HG03342 (cell line): ENCODE results near the gene ASAP2.
"Not testable (repeated sequence)": the region's sequence is repeated elsewhere in the genome, so short reads cannot be mapped to it uniquely, and the experiment has no call there.

Experiments used
- ATAC-seq: cut with Tn5 transposase; IDR thresholded peaks from one replicate; pipeline ENCODE4 v1.9.1; 2021; ENCODE audit warnings: mild to moderate bottlenecking, moderate library complexity; ENCODE audit not compliant: unreplicated experiment

Gene ASAP2

GRCh38 chr2:9250091-9250490 is 43.5 kb downstream of the ASAP2 start:
- ATAC-seq, result no peak

DNA sequence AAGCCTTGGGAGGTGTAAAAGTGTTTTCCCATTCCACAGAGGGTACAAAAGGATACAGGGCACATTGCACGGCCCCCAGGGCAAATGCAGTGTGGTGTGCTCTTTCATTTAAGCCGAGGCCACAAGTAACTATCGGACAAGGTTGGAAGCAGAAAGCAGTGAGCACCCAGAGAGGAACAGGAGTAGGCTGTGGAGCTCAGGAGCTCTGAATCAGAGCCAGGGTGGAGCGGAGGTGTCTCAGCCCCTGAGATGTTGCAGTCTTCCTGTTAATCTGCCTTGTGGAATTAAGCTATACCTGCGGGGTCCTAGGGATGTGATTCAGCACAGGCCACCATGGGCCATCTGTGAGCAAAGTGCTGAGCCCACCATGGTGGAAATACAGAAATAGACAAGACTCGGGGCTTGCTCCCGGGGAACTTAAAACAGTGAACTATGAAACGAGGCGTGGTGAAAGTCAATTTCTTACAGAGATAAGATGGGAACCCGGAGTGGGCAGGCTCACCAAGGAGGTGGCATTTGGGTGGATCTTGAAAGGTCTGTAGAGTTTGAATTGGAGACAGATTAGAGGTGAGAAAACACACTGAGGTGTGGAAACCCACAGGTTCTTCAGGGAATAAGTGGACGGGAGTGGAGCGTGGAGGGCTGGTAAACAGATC is 44.0 kb downstream of the ASAP2 start:
- ATAC-seq, result no peak

DNA sequence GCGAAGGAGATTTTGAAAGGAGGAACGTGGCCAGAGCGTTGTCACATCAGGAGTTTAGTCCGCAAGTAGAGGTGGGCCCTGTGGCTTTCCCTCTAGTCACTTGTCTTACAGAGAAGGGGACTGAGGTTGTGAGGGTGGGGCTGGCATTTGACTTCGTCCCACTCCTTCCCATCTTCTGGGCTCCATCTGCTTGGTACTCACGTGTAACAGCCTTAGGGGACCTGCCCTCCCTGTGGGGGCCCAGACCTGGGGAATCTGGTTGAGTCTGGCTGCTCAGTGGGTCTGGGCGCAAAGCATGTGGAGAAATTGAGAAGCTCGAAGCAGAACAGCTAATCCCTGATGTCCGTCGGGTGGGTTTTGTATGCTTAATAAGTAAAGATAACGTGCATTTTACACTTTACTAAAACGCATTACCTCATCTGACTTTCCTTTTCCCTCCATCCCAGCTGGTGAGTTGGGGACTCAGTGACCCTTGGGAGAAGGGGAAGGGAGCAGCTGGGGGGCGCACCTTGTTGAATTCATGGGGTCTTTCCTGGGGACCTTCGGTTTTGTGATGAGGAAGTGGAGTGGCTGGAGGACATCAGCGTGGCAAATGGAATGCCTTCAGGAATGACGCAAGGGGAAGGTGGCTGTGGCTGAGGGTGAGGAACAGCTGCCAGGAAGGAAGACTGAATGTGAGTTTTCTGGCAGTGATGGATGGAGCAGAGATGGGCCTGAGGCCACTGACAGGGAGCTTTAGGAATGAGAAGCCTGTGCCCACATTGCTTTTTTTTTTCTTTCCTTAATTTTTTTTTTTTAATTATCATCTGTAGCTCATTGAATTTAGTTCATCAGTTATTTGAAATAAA is 44.8 kb downstream of the ASAP2 start:
- no peak for ATAC-seq

DNA sequence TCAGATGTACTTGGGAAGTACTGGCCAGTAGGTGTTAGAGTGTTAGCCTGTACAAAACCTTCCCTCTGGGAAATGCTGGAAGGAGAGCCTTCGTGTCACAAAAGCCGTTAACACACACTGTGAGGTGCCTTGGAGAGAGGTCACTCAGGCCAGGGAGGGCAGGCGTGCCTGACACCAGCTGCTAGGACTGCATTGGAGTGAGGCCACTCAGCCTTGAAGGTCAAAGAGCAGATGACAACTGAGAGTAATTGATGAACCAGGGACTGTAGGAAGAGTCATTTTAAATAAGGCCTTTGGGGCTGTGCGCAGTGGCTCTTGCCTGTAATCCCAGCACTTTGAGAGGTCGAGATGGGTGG is 45.4 kb downstream of the ASAP2 start:
- no peak for ATAC-seq

DNA sequence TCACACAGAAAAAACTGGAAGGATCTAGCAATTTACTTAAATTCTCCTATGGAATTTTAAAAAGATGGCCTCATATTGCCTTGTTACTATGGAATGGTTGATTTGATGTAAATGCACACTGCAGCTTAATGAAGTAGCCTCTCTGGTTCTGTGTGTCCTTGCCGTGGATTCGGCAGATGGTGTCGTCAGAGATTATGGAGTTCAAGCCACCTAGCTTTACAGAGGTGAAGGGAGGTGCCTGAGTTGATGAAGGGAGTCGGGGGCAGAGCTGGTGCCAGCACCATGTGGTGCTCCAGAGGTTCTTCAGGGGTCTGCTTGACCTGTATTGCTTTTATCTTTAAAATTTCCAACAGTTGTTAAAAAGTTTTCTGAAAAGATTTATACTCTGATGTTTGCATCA is 48.8 kb downstream of the ASAP2 start:
- ATAC-seq, result no peak

GRCh38 chr2:9256147-9256546 is 49.5 kb downstream of the ASAP2 start:
- ATAC-seq, result no peak

DNA sequence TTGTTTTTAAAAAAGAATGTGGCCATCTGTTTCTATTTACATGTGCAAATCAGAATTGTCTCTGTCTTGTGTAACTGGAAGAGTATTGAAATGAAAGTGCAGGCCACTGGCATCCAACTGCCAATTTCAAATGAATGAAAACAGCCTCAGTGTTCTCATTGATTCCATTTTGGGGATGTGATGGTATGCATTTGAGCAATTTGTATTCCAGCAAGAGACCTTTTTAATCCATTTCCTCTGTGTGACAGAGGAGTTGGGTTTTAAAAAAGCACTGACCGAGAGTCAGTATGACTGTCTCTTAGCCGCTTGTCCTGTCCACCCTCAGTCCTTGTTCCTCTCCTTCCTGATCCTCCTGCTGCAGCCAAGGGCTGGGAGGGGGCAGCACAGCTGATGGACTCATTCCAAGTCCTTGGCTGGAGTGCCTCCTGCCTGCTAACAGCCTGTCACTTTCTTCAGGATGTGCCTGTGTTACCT is 50.0 kb downstream of the ASAP2 start:
- ATAC-seq, result no peak

DNA sequence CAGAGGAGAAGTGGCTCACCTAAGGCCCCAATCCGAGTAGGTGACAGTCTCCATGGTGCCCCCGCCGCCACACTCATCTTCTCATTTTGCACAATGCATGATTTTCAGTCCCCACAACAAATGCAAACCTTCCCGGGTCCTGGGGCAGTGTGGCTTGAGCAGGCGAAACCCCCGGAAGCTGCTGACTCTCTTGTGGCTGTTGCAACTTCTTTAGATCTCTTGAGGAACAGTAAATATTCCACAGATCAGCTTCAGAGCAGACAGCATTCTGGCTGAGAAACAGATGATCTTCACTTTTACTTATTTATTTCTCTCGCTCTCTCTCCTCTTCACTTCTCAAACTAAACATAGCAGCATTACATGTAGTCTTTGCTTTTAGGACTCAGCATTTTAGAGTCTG is 51.9 kb downstream of the ASAP2 start:
- no peak for ATAC-seq

- no peak for ATAC-seq
Measured at GRCh38 chr2:9258953-9259399, 52.4 kb downstream of the ASAP2 start.

GRCh38 chr2:9260464-9260918 is 53.9 kb downstream of the ASAP2 start:
- ATAC-seq, result no peak

DNA sequence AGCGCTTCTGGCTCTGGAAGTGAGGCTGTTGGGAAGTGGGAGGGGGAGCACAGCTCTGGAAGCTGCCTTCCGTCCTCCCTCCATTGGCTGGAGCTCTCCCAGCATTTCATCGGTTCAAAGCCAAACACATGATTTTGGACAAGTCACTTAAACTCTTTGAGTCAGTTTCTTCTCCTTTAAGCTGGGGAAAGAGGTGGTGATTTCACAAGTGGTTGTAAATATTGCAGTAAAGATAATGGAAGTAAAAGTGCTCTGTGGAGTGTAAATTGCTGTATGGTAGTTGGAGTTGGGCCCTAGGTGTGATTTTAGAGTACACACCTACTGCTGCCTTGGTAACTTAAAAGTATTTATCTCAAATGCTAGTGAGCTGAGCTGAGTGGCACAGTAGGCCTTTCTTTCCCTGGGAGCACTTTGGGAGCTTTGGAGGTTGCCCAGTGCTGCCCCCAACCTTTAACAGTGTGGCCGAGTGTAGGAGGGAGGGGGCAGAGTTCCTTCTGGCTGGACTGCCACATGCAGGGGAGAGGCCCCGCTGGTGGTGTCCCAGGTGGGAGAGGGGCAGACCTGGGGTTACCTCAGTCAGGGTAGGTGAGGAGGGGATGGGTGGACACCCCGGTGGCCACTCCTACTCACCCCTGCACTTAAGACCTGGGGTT is 54.7 kb downstream of the ASAP2 start:
- ATAC-seq, result no peak

DNA sequence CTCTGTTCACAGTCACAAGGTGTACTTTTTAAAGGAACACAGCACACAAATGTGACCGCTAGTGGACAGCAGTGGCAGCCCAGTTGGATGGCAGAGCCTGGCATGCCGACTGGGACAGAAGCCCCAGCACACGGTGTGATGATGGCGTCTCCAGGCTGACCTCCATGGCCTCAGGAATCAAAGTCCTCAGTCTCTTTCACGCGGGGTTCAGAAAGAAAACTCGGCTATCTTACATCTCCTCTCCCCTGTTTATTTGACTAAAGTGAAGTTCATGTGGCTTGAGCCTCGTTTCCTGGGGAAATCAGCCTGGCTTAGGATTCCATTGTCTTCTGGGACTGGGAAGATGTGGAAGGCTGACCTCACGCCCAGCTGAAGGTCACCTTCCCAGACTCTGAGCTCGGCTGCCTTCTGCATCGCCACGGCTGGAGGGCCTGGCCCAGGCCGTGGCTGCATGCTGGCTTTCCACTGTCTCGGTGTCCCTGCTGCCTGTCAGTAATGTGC is 56.1 kb downstream of the ASAP2 start:
- no peak for ATAC-seq

DNA sequence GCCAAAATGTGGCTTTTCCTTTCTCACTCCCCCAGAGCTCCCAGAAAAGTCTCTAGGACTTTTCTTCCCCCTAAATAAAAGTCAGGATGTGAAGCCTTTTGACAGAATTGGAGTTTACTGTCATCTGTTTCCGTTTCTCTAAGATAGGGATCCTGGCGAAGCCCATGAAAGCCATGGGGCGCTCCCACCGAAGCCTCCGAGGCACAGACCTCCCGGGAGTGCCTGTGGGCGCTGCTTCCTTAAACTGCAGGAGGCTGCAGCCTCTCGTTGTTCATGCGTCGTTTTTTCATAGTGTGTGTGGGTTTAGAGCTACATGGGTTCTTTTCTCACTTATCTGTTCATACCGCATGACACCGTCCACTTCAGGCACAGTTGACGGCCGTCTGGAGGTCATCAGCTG is 56.8 kb downstream of the ASAP2 start:
- no peak for ATAC-seq

DNA sequence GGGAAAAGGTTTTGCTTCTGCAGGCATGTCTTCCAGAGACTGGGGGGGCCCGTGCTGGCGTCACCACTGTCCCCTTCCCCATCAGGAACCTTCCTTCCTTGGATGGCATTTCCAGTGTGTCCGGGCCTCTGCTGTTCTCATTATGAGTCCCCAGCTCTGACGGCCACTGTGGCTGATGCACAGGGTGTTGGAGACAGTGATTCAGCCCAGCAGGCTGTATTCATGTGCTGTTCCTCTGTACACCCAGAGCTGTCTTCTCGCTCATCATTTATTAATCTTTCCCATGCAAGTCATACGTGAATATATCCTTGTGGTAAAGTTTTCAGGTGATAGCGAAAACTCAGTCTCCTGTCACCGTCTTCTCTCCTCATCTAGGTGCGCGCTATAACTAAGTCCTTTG is 57.7 kb downstream of the ASAP2 start:
- ATAC-seq, result no peak

DNA sequence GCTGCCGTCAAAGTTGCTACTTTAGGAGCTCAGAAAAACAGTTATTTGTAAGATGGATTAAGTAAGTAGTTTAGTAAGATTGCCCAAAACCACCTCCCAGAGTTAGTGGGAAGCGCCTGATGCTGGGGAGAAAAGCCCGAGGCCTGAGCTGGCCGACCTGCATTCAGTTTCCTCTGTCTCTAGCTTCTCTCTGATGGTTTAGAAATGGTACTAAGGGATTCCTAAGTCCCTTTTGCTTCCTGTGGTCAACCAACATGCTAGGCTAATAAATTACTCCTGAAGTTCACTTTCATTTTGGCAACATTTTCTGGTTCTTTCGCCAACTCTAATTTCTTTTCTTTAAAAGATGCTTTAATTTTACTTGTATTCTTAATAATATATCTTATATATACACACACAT is 60.1 kb downstream of the ASAP2 start:
- ATAC-seq, result no peak

DNA sequence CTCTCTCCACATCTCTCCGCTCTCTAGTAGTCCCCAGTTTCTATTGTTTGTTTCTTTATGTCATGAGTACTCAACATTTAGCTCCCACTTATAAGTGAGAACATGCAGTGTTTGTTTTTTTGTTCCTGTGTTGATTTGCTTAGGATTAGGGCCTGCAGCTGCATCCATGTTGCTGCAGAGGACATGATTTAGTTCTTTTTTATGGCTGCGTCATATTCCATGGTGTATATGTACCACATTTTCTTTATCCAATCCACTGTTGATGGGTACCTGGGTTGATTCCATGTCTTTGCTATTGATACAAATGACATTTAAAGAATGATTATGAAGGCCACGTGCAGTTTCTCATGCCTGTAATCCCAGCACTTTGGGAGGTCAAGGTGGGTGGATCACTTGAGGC is 60.7 kb downstream of the ASAP2 start:
- ATAC-seq, result not testable (repeated sequence)

DNA sequence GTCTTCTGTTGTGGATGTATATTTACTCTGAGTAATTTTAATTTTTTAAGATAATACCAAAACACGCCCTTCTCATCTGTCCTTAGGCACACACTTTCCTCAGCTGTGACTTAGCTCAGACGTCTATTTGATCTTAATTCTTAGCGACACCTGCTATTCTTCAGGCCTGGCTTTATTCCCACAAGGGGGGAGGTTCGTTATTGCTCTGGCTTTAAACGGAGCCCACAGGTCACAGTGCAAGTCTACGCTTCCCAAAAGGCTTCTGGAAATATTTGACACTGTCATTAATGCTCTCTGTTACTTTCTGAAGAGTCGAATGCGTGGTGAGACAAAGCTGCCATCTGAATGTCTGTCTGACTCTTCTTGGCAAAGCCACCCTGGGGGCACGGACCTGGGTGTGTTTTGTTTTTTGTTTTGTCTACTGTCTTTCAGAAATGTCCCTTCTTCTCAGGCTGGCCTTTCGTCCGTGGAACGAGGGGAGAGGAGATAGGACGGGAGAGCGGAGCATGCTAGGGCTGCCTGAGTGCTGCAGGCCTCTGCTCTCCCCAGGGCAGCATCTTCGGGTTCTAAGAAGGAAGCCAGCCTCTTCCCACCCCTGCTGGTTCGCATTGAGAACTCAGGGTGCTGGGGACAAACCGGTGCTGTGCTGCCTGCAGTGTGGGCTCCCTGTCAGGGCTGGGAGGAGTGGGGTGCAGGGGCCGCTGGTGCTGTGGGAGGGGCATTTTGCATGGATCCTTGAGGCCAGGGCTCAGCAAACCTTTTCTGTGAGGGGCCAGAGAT is 61.9 kb downstream of the ASAP2 start:
- no peak for ATAC-seq

- no peak for ATAC-seq
Measured at GRCh38 chr2:9269295-9269694, 62.7 kb downstream of the ASAP2 start.

GRCh38 chr2:9269695-9270360 is 63.2 kb downstream of the ASAP2 start:
- no peak for ATAC-seq

DNA sequence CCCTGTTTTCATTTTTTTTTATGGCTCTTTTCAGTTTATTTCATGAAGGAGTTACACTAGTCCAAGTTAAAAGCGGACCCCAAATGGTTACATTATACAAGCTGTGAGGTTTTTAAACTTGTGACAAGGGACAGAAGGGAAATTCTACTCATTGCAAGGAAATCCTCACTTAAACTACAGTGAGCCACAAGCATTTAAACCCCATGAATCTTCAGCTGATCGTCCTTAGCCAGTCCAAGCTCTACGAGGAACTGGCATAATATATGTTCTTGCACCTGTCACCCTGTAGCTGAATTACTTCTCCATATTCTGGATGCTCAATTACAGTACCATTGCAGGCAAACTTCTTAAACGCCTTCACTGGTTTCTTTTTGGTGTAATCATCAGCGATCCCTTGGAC is 64.5 kb downstream of the ASAP2 start:
- ATAC-seq, result no peak
